BLaER1 (cell line): ENCODE results near the gene LRIF1.

ENCODE experiments used
- H3K27ac ChIP-seq: shearing (Covaris generic); formaldehyde crosslinking; 2 replicates; pipeline ENCODE4 v1.8.1; 2022
- H3K27me3 ChIP-seq: shearing (Covaris generic); formaldehyde crosslinking; 2 replicates; pipeline ENCODE4 v1.8.1; 2022
- H3K36me3 ChIP-seq: shearing (Covaris generic); formaldehyde crosslinking; 2 replicates; pipeline ENCODE4 v1.8.1; 2022
- H3K4me1 ChIP-seq: shearing (Covaris generic); formaldehyde crosslinking; 2 replicates; pipeline ENCODE4 v1.8.1; 2022
- H3K4me2 ChIP-seq: shearing (Covaris generic); formaldehyde crosslinking; 2 replicates; pipeline ENCODE4 v1.8.1; 2022
- H3K4me3 ChIP-seq: shearing (Covaris generic); formaldehyde crosslinking; 2 replicates; pipeline ENCODE4 v1.8.1; 2022
- H3K9ac ChIP-seq: shearing (Covaris generic); formaldehyde crosslinking; 2 replicates; pipeline ENCODE4 v1.8.1; 2022
- H3K9me3 ChIP-seq: shearing (Covaris generic); formaldehyde crosslinking; 2 replicates; pipeline ENCODE4 v1.8.1; 2022
- H4K20me1 ChIP-seq: shearing (Covaris generic); formaldehyde crosslinking; 2 replicates; pipeline ENCODE4 v1.8.1; 2022
- Cebpa-rat ChIP-seq: shearing (Covaris generic); IDR thresholded peaks from 2 replicates; pipeline ENCODE4 v1.8.1; 2022

LRIF1 gene

DNA sequence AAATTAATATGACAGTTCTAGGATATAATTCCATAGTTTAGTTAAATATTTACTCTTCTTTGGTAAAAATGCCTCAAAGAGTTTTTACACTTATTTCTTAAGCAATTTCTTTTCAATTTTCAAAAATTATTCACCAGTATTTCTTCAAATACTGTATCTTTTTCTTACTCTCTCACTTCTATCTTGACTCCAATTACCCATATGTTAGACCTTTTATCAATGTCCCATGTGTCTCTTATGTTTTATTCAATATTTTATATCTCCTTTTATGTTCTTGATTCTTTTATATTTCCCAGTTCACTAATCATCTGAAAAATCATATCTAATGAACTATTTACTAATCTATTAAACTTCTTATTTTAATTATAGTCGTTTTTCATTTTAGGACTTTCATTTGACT, 11.5 kb upstream of the LRIF1 start:
- H3K27ac ChIP-seq, result no peak overlapping the region
- H3K36me3 ChIP-seq, result no peaks in the 10 kb centered on the region
- H3K27me3 ChIP-seq, result no peaks in the 10 kb centered on the region
- H3K4me1 ChIP-seq, result no peaks in the 10 kb centered on the region
- no peak overlapping the region for H3K4me3 ChIP-seq
- H3K9me3 ChIP-seq, result peaks cover 22% of the 10 kb centered on the region
- H3K4me2 ChIP-seq, result no peak overlapping the region
- no peaks in the 10 kb centered on the region for H4K20me1 ChIP-seq
- no peak for TF ChIP-seq Cebpa-rat
- H3K9ac ChIP-seq, result no peak overlapping the region

DNA sequence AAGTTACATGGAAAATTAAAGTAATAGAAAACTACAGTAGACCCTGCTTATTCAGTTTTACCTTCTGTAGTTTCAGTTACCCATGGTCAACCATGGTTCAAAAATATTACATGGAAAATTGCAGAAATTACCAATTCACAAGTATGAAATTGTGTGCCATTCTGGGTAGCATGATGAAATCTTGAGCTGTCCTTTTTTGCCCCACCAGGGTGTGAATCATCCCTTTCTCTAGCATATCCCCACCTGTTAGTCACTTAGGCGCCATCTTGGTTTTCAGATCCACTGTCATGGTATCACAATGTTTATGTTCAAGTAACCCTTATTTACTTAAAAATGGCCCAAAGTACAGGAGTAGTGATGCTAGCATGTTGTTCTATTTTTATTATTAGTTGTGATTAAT, 3.5 kb upstream of the LRIF1 start:
- no peaks in the 10 kb centered on the region for H4K20me1 ChIP-seq
- no peak overlapping the region for H3K4me2 ChIP-seq
- H3K36me3 ChIP-seq, result no peaks in the 10 kb centered on the region
- TF ChIP-seq Cebpa-rat, result no peak
- peaks cover 36% of the 10 kb centered on the region for H3K9me3 ChIP-seq
- H3K4me3 ChIP-seq, result no peak overlapping the region
- H3K27ac ChIP-seq, result no peak overlapping the region
- no peaks in the 10 kb centered on the region for H3K27me3 ChIP-seq
- H3K4me1 ChIP-seq, result peaks cover 13% of the 10 kb centered on the region
- no peak overlapping the region for H3K9ac ChIP-seq

DNA sequence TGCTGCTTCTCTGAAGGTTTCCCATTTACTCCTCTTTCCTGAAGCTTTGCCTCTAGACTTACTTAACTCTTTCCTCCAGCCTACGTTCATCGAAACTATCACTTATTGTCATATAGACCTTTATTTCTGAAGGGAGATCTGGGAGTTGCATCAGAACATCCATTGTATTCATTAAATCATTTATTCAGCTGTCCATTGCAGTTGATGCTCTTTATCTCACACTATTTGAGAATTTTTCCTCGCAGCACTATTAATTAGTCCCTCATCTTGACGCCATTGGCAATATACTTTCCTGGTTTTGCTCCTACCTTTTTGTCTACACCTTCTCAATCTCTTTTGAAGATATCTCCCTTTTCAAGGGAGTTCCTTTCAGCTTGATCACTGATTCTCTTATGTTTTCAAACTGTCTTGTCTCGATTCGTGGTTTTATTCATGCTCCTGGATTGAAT, 757 bp upstream of the LRIF1 start:
- peak overlapping the region; percentile 75 for H3K4me2 ChIP-seq
- H3K27me3 ChIP-seq, result no peaks in the 10 kb centered on the region
- H3K4me1 ChIP-seq, result peaks cover 19% of the 10 kb centered on the region
- H4K20me1 ChIP-seq, result no peaks in the 10 kb centered on the region
- peaks cover 14% of the 10 kb centered on the region for H3K36me3 ChIP-seq
- H3K9me3 ChIP-seq, result peaks cover 54% of the 10 kb centered on the region
- H3K4me3 ChIP-seq, result peak overlapping the region; percentile 79
- no peak for TF ChIP-seq Cebpa-rat
- H3K9ac ChIP-seq, result peak overlapping the region; percentile 58
- H3K27ac ChIP-seq, result peak overlapping the region; percentile 71

DNA sequence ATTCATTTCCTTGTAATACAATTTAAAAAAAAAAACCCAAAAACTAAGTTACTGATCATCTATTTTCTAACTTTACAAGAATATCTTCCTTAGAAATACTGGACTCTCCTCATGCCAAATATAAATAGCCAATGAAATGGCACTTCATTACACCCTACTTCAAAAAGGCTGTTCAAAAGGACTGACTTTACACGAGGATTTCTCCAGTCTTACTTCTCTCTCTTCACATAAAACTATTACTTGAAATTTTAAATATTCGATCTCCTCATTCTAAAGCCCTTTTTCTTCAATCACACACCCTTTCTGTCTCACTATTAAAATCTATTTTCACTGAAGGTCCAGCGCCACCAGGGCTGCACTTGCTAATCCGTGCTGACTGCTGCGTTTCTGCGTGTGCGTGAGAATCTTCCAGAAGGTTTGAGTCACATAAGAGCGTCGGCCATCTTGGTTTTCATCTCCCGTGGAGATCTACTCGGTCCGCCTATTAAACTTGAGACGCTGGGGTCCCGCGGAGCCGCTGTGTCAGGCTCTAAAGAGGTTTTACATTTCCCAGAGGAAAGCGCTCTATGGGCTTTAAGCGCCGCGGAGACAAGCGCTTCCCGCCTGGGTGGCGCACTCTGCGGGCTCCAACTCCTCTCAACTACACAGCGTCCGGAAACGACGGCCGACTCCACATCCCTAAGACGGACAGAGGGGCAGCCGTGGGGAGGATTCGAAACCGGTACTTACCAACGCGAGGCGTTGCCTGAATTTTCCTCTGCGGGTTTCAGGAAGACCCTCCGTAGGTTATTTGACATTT, 631 bp downstream of the LRIF1 start:
- peaks cover 19% of the 10 kb centered on the region for H3K4me1 ChIP-seq
- H3K9me3 ChIP-seq, result peaks cover 68% of the 10 kb centered on the region
- no peaks in the 10 kb centered on the region for H3K27me3 ChIP-seq
- peak overlapping the region; percentile 86 for H3K9ac ChIP-seq
- H4K20me1 ChIP-seq, result no peaks in the 10 kb centered on the region
- peaks cover 23% of the 10 kb centered on the region for H3K36me3 ChIP-seq
- no peak for TF ChIP-seq Cebpa-rat
- H3K4me2 ChIP-seq, result peak overlapping the region; percentile 77
- H3K27ac ChIP-seq, result peak overlapping the region; percentile 94
- H3K4me3 ChIP-seq, result peak overlapping the region; percentile 79

DNA sequence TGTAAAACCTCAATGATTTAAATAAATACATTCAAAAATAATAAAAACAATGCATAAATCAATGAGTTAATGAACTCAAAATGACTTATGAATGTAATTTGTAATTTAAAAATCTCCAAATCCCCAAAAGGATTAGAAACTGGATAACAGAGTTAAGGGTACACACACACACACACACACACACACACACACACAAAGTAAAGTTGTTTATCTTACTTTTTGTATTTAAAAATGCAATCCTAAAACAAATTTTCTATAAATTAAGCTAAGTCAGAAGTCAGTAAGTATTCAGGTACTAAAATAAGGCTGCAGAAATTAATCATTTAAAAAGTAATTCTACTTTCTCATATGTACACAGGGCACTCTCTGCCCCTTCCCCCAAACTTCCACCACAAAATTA, 1.8 kb downstream of the LRIF1 start:
- Histone ChIP-seq H4K20me1 (no peaks in the 10 kb centered on the region), H3K4me2 (peak overlapping the region; percentile 77), H3K4me3 (peak overlapping the region; percentile 79), H3K9ac (no peak overlapping the region), H3K4me1 (peaks cover 19% of the 10 kb centered on the region), H3K36me3 (peaks cover 35% of the 10 kb centered on the region), H3K27me3 (no peaks in the 10 kb centered on the region), H3K9me3 (peaks cover 80% of the 10 kb centered on the region), H3K27ac (no peak overlapping the region)
- TF ChIP-seq Cebpa-rat, result no peak

DNA sequence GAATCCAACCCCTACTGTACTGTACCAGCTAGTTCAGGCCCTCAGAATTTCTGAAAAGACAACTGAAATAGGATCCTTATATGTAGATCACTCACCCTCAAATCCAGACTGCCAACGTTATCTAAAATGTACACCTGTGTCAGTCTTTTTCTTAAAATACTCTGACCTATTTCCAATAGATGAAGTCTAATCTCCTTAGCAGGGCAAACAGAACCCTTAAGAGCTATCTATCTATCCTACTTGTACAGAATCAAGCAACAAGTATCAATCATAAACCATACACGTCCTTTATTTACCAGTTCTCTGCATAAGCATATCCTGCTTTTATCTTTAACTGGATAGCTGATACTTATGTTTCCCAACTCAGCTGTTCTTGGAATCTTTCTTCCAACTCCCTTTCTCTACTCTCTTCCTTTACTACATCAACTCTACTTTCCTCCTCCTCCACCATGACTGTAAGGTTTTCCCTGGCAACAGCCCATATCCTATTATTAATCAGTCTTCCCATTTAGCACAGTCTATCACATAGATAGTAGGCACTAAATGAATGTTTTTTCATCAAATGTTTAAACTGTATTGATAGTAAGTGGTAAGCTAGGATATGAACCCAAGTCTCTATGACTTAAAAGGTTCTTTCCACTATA, 2.8 kb downstream of the LRIF1 start:
- H3K9ac ChIP-seq, result no peak overlapping the region
- H3K9me3 ChIP-seq, result peaks cover 82% of the 10 kb centered on the region
- no peak overlapping the region for H3K27ac ChIP-seq
- H3K4me1 ChIP-seq, result peaks cover 19% of the 10 kb centered on the region
- H3K4me2 ChIP-seq, result no peak overlapping the region
- H4K20me1 ChIP-seq, result peaks cover 7% of the 10 kb centered on the region; the same call in 1 of the 2 replicates
- TF ChIP-seq Cebpa-rat, result no peak
- H3K36me3 ChIP-seq, result peaks cover 45% of the 10 kb centered on the region
- no peaks in the 10 kb centered on the region for H3K27me3 ChIP-seq
- no peak overlapping the region for H3K4me3 ChIP-seq

DNA sequence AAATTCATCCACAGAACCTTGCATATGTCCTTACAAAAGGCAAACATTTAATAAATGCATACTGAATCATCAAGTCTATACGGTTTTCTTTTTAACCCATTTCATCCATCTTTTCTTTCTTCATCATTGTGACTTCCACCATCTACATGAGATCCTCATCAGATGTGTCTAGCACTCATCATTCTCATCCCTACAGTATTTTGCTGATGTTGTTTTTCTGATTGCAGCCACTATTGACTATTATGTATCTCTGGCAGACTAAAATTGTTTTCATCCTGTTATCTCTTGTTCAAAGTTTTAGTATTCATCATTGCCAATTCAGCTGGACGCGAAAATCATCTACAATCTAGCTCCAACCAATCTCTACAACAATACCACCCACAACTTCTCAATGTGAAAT, 5.9 kb downstream of the LRIF1 start:
- Histone ChIP-seq H3K4me1 (peaks cover 11% of the 10 kb centered on the region; the same call in 1 of the 2 replicates), H3K4me2 (no peak overlapping the region), H3K27me3 (no peaks in the 10 kb centered on the region), H3K9me3 (peaks cover 81% of the 10 kb centered on the region), H3K27ac (no peak overlapping the region), H4K20me1 (peaks cover 32% of the 10 kb centered on the region), H3K9ac (no peak overlapping the region), H3K36me3 (peaks cover 69% of the 10 kb centered on the region), H3K4me3 (no peak overlapping the region)
- no peak for TF ChIP-seq Cebpa-rat

DNA sequence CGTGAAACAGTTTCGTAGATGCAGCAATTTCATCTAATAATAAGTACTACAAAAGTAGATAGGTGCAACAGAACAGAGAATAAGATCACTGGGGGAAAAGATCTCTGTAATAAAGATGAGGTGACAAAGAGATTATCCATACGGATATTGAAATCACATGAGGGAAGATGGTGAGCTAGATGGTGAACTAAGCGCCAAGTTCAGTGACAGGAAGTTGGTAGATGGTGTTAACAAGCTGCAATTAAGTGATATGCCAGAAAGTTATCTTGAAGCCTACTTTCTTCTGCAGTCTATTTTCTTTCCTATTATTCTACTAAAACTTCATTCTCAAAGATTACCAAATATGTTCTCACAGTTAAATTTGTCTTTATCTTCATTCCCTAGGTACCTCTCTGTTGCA, 7.1 kb downstream of the LRIF1 start:
- TF ChIP-seq Cebpa-rat, result no peak
- Histone ChIP-seq H3K9me3 (peaks cover 70% of the 10 kb centered on the region), H3K9ac (no peak overlapping the region), H3K4me3 (no peak overlapping the region), H3K27me3 (no peaks in the 10 kb centered on the region), H3K4me2 (no peak overlapping the region), H3K27ac (no peak overlapping the region), H4K20me1 (peaks cover 39% of the 10 kb centered on the region), H3K36me3 (peaks cover 80% of the 10 kb centered on the region), H3K4me1 (no peaks in the 10 kb centered on the region)

DNA sequence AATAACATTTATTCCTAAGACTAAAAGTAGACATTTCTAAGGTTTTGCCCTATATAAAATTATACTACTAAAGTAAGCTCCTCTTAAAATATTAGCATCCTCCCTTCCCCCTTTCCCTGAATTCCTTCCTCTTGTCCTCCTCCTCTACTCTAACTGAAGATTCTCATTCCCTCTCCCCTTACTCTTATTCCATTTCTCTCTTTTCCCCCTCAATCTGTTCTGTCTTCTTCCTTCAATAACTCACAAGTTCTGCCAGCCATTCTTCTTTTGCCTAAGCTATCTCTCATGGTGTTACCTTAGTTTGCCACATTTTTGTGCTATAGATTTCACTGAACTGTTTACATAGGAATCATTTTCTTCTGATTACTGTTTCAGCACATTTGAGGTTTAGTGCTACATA, 10.7 kb downstream of the LRIF1 start:
- H4K20me1 ChIP-seq, result peaks cover 39% of the 10 kb centered on the region
- H3K4me2 ChIP-seq, result no peak overlapping the region
- peaks cover 89% of the 10 kb centered on the region for H3K36me3 ChIP-seq
- no peak overlapping the region for H3K27ac ChIP-seq
- no peak for TF ChIP-seq Cebpa-rat
- no peaks in the 10 kb centered on the region for H3K27me3 ChIP-seq
- H3K4me1 ChIP-seq, result no peaks in the 10 kb centered on the region
- H3K4me3 ChIP-seq, result no peak overlapping the region
- peaks cover 38% of the 10 kb centered on the region for H3K9me3 ChIP-seq
- no peak overlapping the region for H3K9ac ChIP-seq

DNA sequence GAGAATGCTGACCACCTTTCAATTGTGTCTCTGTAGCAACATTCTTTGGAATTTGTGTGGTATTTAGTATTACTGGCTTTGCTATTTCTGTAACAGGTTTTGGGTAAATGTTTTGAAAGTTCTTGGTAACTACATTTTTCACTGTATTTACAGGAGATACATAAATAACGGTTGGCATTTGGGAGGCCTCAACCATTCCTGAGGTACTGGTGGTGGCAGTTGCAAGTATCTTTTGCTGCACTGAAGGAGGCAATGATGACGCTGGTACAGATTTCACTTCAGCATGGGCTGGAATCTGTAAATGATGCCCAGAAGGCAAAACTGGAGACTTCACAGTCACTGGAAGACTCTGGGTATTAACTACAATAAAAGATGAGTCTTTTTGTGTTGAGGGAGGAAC, 11.7 kb downstream of the LRIF1 start:
- no peak overlapping the region for H3K9ac ChIP-seq
- no peak for TF ChIP-seq Cebpa-rat
- H3K9me3 ChIP-seq, result peaks cover 29% of the 10 kb centered on the region
- H4K20me1 ChIP-seq, result peaks cover 39% of the 10 kb centered on the region
- H3K4me1 ChIP-seq, result no peaks in the 10 kb centered on the region
- H3K27ac ChIP-seq, result no peak overlapping the region
- no peak overlapping the region for H3K4me2 ChIP-seq
- no peaks in the 10 kb centered on the region for H3K27me3 ChIP-seq
- H3K36me3 ChIP-seq, result peaks cover 87% of the 10 kb centered on the region
- H3K4me3 ChIP-seq, result no peak overlapping the region
